Tibial artery (tissue), 4 donors: ENCODE measurements around the gene IL11RA.

ENCODE experiments used
- DNase-seq, 2 donors: peaks; one replicate each; pipeline ENCODE4 v3.0.0-alpha.2; 2019
- H3K27ac ChIP-seq, 2 donors: fragments of 200-600 bp; sonication (generic) in 1 of 2; 1 replicate in 1 of 2; 2 replicates in 1 of 2; pipeline ENCODE4 v1.5.1; 2018 to 2019; ENCODE audit warnings: mild to moderate bottlenecking in 1 of 2
- H3K27me3 ChIP-seq, 2 donors: fragments of 200-600 bp; sonication (generic) in 1 of 2; one replicate each; pipeline versions ENCODE4 v1.5.1 to v1.6.0; 2016 to 2019
- H3K36me3 ChIP-seq, 3 donors: fragments of 200-600 bp; sonication (generic) in 2 of 3; one replicate each; pipeline ENCODE4 v1.5.1; 2016 to 2019; ENCODE audit warnings: mild to moderate bottlenecking in 2 of 3
- H3K4me1 ChIP-seq, 4 donors: fragments of 200-600 bp; sonication (generic) in 2 of 4; 1 replicate in 3 of 4; 2 replicates in 1 of 4; pipeline ENCODE4 v1.5.1; 2016 to 2019
- H3K4me3 ChIP-seq, 2 donors: fragments of 200-600 bp; sonication (generic) in 1 of 2; 1 replicate in 1 of 2; 2 replicates in 1 of 2; pipeline ENCODE4 v1.5.1; 2018 to 2019; ENCODE audit warnings: mild to moderate bottlenecking in 2 of 2
- H3K9me3 ChIP-seq, 3 donors: fragments of 200-600 bp; sonication (generic) in 1 of 3; one replicate each; pipeline ENCODE4 v1.5.1; 2016 to 2019
- intact Hi-C: fragments of 100-400 bp; cut with DNase I; formaldehyde crosslinking; loops from one replicate; pipeline ENCODE4 v1.15.0; 2023; ENCODE audit warnings: low total_unique reads
- TF ChIP-seq, protein P1 (sequence below), 2 experiments: fragments of 200-600 bp in 1 of 2; fragments of 450-650 bp in 1 of 2; IDR thresholded peaks; one replicate each; pipeline ENCODE4 v1.5.1; 2017 to 2019; ENCODE audit warnings: antibody characterized with exemption in 2 of 2, mild to moderate bottlenecking in 1 of 2, moderate library complexity in 1 of 2

IL11RA gene

DNA sequence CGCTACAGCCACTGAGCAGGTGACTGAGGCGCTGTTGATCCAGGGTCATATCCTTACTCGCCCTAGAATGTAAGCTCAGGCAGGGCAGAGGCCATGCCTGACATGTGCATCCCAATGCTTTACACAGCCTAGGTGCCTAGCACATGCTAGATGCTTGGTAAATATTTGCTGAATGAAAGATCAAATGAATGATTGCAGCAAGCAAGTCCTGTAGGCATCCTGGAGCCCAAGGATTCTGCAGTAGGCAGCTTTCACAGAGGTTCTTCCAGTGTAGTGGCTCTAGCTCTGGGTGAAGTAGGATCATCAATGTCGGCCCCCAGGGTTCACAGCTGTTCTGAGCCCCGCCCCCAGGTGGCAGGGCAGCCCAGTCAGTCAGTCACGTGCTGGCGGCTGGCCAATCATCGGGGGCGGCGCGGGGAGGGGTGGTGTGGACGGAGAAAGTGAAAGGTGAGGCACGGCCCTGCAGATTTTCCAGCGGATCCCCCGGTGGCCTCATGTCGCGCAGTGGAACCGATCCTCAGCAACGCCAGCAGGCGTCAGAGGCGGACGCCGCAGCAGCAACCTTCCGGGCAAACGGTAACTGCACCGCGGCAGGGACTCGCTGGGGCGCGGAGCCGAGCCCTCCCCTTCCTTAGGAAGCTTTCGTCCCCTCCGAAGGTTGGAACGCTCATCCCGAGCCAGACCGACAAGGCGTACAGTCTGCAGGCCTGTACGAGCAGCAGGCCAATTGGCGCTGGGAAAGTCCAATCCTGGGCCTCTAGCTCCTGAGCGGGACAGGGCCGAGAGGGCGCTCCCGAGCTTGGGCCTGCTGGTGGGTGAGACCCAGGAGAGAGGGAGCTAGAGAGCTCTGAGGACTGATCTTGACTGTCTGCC is 5.5 kb upstream of the IL11RA start, which contains the start of gene GALT:
Gene GALT, plus strand, starts transcription at position 465 of the 873 bp plus-strand sequence. Its CDS starts 30 bp downstream, at position 495.
- TF ChIP-seq, protein P1, sequence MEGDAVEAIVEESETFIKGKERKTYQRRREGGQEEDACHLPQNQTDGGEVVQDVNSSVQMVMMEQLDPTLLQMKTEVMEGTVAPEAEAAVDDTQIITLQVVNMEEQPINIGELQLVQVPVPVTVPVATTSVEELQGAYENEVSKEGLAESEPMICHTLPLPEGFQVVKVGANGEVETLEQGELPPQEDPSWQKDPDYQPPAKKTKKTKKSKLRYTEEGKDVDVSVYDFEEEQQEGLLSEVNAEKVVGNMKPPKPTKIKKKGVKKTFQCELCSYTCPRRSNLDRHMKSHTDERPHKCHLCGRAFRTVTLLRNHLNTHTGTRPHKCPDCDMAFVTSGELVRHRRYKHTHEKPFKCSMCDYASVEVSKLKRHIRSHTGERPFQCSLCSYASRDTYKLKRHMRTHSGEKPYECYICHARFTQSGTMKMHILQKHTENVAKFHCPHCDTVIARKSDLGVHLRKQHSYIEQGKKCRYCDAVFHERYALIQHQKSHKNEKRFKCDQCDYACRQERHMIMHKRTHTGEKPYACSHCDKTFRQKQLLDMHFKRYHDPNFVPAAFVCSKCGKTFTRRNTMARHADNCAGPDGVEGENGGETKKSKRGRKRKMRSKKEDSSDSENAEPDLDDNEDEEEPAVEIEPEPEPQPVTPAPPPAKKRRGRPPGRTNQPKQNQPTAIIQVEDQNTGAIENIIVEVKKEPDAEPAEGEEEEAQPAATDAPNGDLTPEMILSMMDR (IDR thresholded peaks at IDR 0.05) = peak; percentile 39 to 55
- peaks cover 0 to 34% (median 29%) of the 10 kb centered on the region in 4 donors for H3K4me1 ChIP-seq
- H3K36me3 ChIP-seq = peaks cover 8 to 17% (median 16%) of the 10 kb centered on the region in 3 donors
- H3K27ac ChIP-seq = peak within 1 kb of the TSS; percentile 89 to 94
- H3K9me3 ChIP-seq = no peaks in the 10 kb centered on the region
- intact Hi-C loops = no loop called here
- H3K27me3 ChIP-seq = no peaks in the 10 kb centered on the region
- peak within 1 kb of the TSS; percentile 81 to 96 for H3K4me3 ChIP-seq
- peak; percentile 97 for DNase-seq

DNA sequence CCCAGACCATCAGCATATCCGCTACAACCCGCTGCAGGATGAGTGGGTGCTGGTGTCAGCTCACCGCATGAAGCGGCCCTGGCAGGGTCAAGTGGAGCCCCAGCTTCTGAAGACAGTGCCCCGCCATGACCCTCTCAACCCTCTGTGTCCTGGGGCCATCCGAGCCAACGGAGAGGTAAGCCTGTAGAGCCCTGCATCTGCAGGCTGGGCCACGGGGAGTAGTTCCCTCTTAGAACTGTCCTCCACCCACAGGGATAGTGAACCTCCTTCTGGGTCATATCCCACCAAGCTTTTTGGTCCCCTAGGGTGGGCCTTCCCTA is 4.9 kb upstream of the IL11RA start:
- Histone ChIP-seq H3K36me3 (peaks cover 8 to 17% (median 16%) of the 10 kb centered on the region in 3 donors), H3K9me3 (no peaks in the 10 kb centered on the region), H3K4me1 (peaks cover 0 to 38% (median 33%) of the 10 kb centered on the region in 4 donors), H3K27me3 (no peaks in the 10 kb centered on the region), H3K4me3 (peak overlapping the region; percentile 81 to 96), H3K27ac (peak overlapping the region; percentile 89 to 94)
- DNase-seq = no peak
- TF ChIP-seq, protein P1 (IDR thresholded peaks at IDR 0.05) = no peak
- intact Hi-C loops = no loop called here

DNA sequence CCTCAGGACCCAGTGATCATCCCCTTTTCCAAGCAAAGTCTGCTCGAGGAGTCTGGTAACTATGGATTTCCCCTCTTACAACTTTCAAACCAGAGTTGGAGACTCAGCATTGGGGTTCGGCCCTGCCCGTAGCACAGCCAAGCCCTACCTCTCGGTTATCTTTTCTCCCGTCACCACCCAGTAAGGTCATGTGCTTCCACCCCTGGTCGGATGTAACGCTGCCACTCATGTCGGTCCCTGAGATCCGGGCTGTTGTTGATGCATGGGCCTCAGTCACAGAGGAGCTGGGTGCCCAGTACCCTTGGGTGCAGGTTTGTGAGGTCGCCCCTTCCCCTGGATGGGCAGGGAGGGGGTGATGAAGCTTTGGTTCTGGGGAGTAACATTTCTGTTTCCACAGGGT is 4.3 kb upstream of the IL11RA start:
- intact Hi-C loops = no loop called here
- DNase-seq = no peak
- Histone ChIP-seq H3K27me3 (no peaks in the 10 kb centered on the region), H3K27ac (peak overlapping the region; percentile 89 to 94), H3K4me3 (peak overlapping the region; percentile 81 to 96), H3K9me3 (no peaks in the 10 kb centered on the region), H3K4me1 (peaks cover 2 to 43% (median 38%) of the 10 kb centered on the region in 4 donors), H3K36me3 (peaks cover 8 to 17% (median 16%) of the 10 kb centered on the region in 3 donors)
- TF ChIP-seq, protein P1 (IDR thresholded peaks at IDR 0.05) = no peak

DNA sequence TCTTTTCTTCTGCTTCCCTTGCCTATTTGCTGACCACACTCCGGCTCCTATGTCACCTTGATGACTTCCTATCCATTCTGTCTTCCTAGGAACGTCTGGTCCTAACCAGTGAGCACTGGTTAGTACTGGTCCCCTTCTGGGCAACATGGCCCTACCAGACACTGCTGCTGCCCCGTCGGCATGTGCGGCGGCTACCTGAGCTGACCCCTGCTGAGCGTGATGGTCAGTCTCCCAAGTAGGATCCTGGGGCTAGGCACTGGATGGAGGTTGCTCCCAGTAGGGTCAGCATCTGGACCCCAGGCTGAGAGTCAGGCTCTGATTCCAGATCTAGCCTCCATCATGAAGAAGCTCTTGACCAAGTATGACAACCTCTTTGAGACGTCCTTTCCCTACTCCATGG is 3.3 kb upstream of the IL11RA start:
- Histone ChIP-seq H3K9me3 (no peaks in the 10 kb centered on the region), H3K4me3 (no peak overlapping the region), H3K27me3 (no peaks in the 10 kb centered on the region), H3K4me1 (peaks cover 8 to 54% (median 48%) of the 10 kb centered on the region in 4 donors), H3K36me3 (peaks cover 8 to 17% (median 16%) of the 10 kb centered on the region in 3 donors), H3K27ac (no peak overlapping the region)
- DNase-seq = no peak
- intact Hi-C loops = no loop called here
- TF ChIP-seq, protein P1 (IDR thresholded peaks at IDR 0.05) = no peak

DNA sequence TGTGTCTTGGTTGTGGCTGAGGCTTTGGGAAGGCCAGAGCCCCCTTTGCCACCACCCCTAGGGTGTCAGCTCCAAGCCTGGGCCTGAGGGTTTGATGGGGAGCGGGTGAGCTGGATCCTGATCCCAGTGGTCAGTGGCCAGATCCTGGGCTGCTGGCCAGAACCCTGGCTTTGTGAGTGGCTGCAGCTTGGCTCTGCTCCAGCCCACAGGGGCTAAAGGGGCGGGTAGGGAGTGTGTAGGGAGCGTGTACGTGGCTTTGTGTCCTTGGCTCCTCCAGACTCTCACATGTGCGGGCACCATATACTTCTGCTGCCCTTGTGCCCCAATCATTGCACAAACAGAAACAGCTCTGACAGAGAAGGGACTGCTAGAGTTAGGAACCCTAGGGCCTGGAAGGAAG is 1.2 kb upstream of the IL11RA start:
- Histone ChIP-seq H3K4me3 (no peak overlapping the region), H3K4me1 (peaks cover 8 to 74% (median 67%) of the 10 kb centered on the region in 4 donors), H3K36me3 (peaks cover 8 to 17% (median 16%) of the 10 kb centered on the region in 3 donors), H3K27me3 (no peaks in the 10 kb centered on the region), H3K9me3 (no peaks in the 10 kb centered on the region), H3K27ac (peak overlapping the region; percentile 86 to 93)
- TF ChIP-seq, protein P1 (IDR thresholded peaks at IDR 0.05) = no peak
- DNase-seq = no peak
- intact Hi-C loops = no loop called here
